GM21390 (cell line): ENCODE data around the gene PNKD.

Experiments
- ATAC-seq: cut with Tn5 transposase; IDR thresholded peaks from one replicate; pipeline ENCODE4 v1.9.1; 2021; ENCODE audit not compliant: unreplicated experiment

The PNKD gene

DNA sequence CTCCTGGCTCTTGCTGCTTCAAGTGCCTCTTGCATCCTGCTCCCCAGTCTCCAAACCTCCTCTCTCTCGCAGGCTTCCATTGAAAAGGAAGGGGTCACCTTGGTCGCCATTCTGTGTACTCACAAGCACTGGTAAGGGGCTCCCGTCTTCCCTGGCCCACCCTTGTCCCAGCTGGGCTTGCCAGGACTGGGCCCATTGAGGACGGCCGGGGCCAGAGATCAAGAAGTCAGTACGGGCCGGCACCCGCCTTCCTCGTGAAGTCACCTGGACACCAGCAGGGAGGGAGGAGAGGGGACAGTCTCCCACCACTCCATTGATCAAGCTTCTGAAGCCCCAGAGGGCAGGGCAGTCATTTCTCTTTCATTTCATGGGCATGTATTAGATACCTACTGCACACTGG, 70.3 kb downstream of the PNKD start:
- ATAC-seq, result no peak

DNA sequence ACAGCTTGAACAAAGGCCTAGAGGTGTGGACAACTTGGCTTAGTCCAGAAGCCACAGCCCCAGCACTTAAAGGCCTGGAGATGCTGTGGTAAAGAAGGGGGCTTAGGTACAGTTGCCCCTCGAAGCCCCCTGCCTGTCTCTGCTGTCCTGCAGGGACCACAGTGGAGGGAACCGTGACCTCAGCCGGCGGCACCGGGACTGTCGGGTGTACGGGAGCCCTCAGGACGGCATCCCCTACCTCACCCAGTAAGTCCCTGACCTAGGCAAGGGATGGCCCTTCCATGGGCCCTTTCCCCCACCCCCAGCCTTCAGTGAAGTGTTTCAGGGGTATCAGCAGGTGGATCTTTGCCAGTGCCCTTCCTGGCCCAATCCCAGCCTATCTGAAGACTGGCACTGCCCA, 71.1 kb downstream of the PNKD start:
- ATAC-seq, result no peak

DNA sequence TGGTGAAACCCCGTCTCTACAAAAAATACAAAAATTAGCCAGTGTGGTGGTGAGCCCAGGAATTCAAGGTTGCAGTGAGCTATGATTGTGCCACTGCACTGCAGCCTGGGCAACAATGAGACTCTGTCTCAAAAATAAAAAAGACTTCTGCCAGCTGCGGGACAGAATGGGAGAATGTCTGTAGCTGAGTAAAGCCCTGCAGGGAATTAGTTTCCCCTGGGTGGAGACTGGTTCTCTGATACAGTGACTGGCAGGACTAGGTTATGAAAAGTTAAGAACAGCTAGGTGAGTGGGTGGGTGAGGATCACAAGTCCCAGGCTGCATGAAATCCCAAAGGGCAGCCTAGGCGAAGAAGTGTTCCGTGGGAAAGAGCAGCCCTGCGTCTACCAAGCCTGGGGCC, 72.5 kb downstream of the PNKD start:
- no peak for ATAC-seq

DNA sequence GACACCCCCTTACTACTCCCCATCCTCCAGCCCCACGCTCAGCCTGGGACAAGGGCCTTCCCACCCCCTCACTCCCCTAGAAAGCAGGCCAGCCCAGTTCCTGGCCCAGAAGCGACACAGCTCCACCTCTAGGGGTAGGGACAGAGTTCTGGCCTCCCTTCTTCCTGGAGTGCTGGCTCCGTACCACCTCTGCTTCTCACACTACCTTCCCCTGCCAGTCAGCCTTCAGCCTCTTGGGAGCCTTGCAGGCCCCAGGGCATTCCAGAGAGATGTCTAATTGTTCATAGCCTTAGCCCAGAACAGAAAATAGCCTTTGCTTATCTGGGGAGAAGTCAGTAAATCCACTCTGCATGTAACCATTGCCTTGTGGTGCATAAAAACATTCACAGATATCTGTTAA, 73.3 kb downstream of the PNKD start:
- no peak for ATAC-seq

GRCh38 chr2:218344090-218344754, 73.9 kb downstream of the PNKD start:
- no peak for ATAC-seq

GRCh38 chr2:218344755-218345417, 74.6 kb downstream of the PNKD start:
- ATAC-seq, result no peak

DNA sequence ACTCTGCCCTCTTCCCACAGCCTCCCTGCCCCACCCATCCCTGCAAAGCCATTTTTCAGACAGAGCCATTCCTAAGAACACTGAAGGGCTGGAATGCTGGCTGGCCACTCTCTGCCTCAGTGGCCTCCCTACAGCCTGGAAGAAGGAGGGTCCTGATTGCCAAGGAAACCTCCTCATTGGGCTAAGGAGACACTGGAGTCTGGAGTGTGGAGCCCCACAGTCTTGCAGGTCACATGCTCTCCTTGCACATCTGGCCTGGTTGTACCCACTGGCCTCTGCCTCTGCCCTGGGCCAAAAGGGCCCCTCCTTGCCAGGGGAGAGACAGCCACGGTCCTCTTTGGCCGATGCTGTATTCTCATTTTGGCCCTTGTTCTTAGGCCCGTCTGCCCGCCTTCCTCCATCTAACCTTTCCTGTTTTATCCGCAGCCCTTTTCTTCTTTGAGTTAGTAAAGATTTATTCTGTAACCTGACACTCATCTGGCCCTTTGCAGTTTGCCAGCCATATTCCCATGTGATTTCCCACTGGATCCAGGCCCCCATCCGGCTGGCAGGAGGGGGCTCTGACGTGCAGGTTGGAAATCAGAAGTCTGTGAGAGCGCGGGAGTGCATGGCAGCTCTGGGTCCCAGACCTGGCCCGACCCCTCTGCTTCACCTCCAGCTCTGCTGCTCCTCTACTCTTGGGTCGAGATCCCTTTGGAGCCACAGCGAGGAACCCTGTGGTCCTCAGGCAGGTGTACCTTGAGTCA, 75.3 kb downstream of the PNKD start:
- ATAC-seq, result no peak

DNA sequence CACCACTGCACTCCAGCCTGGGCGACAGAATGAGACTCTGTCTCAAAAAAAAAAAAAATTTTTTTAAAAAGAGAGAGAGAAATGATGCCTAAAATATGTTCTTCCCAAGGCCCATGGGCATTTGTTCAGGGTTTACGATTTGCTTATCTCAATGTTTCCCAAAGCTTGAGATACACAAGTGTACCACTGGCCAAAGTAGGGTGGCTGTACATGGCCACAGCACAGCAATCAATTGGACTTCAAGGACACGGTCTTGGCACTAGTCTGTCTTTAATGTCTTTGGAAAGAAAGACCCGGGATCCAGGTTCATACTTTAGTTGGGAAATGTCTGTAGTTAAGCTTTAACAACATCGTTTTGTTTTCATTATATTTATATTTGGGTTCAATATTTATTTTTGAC, 76.9 kb downstream of the PNKD start:
- no peak for ATAC-seq

DNA sequence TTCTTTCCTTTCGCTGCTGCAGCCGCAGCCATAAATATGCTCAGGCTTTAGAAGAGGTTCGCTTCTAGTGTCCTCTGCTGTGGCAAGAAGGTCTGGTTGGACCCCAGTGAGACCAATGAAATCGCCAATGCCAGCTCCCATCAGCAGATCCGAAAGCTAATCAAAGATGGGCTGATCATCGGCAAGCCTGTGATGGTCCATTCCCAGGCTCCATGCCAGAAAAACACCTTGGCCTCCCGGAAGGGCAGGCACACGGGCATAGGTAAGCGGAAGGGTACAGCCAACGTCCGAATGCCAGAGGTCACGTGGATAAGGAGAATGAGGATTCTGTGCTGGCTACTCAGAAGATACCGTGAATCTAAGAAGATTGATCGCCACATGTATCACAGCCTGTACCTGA, 83.7 kb downstream of the PNKD start:
- no peak for ATAC-seq

DNA sequence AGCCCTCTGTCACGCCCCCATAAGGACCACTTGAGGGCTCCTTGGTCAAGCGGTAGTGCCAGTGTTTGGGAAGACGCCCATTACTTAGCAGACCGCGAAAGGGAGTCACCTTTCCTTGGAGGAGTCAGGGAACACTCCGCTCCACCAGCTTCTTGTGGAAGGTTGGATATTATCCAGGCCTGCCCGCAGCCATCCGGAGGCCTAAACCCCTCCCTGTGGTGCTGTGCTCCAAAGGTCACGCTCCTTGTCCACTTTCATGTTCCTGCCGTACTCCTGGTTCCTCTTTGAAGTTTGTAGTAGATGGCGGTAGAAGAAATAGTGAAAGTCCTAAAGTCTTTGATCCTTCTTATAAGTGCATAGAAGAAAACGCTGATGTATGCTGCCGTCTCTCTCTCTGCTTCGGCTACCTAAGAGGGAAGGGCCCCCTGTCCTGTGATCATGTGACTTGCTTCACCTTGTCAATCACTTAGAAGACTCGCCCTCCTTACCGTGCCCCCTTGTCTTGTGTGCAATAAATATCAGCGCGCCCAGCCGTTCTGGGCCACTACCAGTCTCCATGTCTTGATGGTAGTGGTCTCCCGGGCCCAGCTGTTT, 84.6 kb downstream of the PNKD start:
- no peak for ATAC-seq

- ATAC-seq, result no peak
Measured at GRCh38 chr2:218357236-218358177, 87.2 kb downstream of the PNKD start.

DNA sequence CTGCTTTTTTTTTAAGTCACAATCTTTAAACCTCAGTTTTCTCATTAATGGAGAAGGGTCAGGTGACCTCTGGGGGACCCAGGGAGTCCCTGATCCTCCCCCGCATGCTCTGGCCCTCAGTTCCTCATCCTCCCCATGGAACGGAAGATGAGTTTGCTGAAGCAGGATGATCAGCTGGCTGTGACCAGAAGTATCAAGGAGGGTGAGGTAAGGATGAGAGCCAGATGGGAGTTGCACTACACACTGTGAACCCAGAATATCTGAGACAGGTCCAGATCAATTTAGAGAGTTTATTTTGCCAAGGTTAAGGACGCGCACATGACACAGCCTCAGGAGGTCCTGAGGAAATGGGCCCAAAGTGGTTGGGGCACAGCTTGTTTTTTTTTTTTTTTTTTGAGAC, 90.1 kb downstream of the PNKD start:
- no peak for ATAC-seq

DNA sequence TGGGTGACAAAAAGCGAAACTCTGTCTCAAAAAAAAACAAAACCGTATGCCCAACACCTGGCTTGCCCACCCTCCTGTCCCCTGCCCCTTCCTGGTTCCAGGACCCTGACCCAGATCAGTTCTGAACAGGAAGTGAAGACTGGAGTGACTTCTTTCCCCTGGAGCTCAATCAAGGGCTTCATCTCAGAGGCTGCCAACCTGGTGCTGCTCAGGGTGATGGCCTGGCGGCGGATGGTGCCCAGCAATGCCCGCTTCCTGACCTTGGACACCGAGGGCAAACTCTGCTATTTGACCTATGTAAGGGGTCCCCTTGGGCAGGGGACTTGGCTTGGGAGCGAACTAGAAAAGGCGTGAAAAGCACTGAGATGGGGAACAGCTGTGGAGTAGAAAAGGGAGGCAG, 92.3 kb downstream of the PNKD start:
- ATAC-seq, result no peak

GRCh38 chr2:218363736-218364135, 93.4 kb downstream of the PNKD start:
- no peak for ATAC-seq

- ATAC-seq, result no peak
Measured at GRCh38 chr2:218364196-218364595, 93.9 kb downstream of the PNKD start.

GRCh38 chr2:218366621-218367414, 96.5 kb downstream of the PNKD start:
- no peak for ATAC-seq

- peak; percentile 95 for ATAC-seq
Measured at GRCh38 chr2:218367415-218368149, 97.3 kb downstream of the PNKD start.

GRCh38 chr2:218368150-218368528, 97.8 kb downstream of the PNKD start:
- ATAC-seq, result no peak

GRCh38 chr2:218368621-218369153, 98.4 kb downstream of the PNKD start:
- no peak for ATAC-seq
